ENCODE data around the gene MGLL. TPM values are rescaled to one million over a fixed set of nuclear protein-coding genes. Genes with fewer than 3 reads are reported as not detected.

MGLL gene
- total RNA-seq, 2 experiments from 2014 or later, result 0.28 to 0.38 TPM

- DNase-seq (no peak), ATAC-seq (ENCODE audit: poor library complexity) (no peak)
- intact Hi-C loops (cut with DNase I, micrococcal nuclease), result no loop called here
- no peak overlapping the region for H3K27ac ChIP-seq (ENCODE audit: low read depth in 1 of 2, low read length in 2 of 2)
- H3K4me1 ChIP-seq (ENCODE audit: insufficient read depth, low read length), result no peaks in the 10 kb centered on the region
- ChIA-PET POLR2A (no interaction called here), CTCF (no interaction called here)
- H3K36me3 Mint-ChIP-seq (ENCODE audit: low read depth), result no peaks in the 10 kb centered on the region
- H3K4me3 ChIP-seq (ENCODE audit: low read length), result no peak overlapping the region
- H3K4me3 Mint-ChIP-seq, result no peak overlapping the region
- H3K27me3 ChIP-seq (ENCODE audit: control insufficient read depth in 1 of 2, insufficient read depth in 2 of 2, low read length in 2 of 2), result no peaks in the 10 kb centered on the region
- H3K27me3 Mint-ChIP-seq, result no peaks in the 10 kb centered on the region
- no peaks in the 10 kb centered on the region for H3K4me1 Mint-ChIP-seq (ENCODE audit: low read depth)
- no peaks in the 10 kb centered on the region for H3K9me3 Mint-ChIP-seq
- no peaks in the 10 kb centered on the region for H3K36me3 ChIP-seq (ENCODE audit: insufficient read depth, low read length)
- H3K27ac Mint-ChIP-seq, result no peak overlapping the region
- no peak for TF ChIP-seq CTCF (IDR thresholded peaks at IDR 0.05)
- no peaks in the 10 kb centered on the region for H3K9me3 ChIP-seq (ENCODE audit: control insufficient read depth in 1 of 2, insufficient read depth in 1 of 2, low read length in 2 of 2)
Observed at GRCh38 chr3:127645371-127646015, 176.8 kb downstream of the MGLL start.

GRCh38 chr3:127644641-127645370, 177.5 kb downstream of the MGLL start:
- CTCF ChIA-PET, result no interaction called here
- no peaks in the 10 kb centered on the region for H3K4me1 ChIP-seq (ENCODE audit: insufficient read depth, low read length)
- POLR2A ChIA-PET, result no interaction called here

GRCh38 chr3:127640042-127640355, 182.3 kb downstream of the MGLL start:
- ChIA-PET POLR2A (interaction anchor here (0.6 kb wide), 1 partner anchor 256 kb away, joined by 7 read pairs; no protein-coding TSS in a partner anchor), CTCF (no interaction called here)
- Mint-ChIP-seq H3K36me3 (ENCODE audit: low read depth) (no peaks in the 10 kb centered on the region), H3K9me3 (no peaks in the 10 kb centered on the region), H3K27me3 (no peaks in the 10 kb centered on the region), H3K4me1 (ENCODE audit: low read depth) (peaks cover 10% of the 10 kb centered on the region), H3K4me3 (no peak overlapping the region), H3K27ac (no peak overlapping the region)
- Histone ChIP-seq H3K4me1 (ENCODE audit: insufficient read depth, low read length) (peaks cover 10% of the 10 kb centered on the region), H3K4me3 (ENCODE audit: low read length) (no peak overlapping the region), H3K27ac (ENCODE audit: low read depth in 1 of 2, low read length in 2 of 2) (no peak overlapping the region), H3K9me3 (ENCODE audit: control insufficient read depth in 1 of 2, insufficient read depth in 1 of 2, low read length in 2 of 2) (no peaks in the 10 kb centered on the region), H3K36me3 (ENCODE audit: insufficient read depth, low read length) (no peaks in the 10 kb centered on the region), H3K27me3 (ENCODE audit: control insufficient read depth in 1 of 2, insufficient read depth in 2 of 2, low read length in 2 of 2) (no peaks in the 10 kb centered on the region)
- intact Hi-C loops (cut with DNase I, micrococcal nuclease), result no loop called here
- no peak for DNase-seq
- no peak for TF ChIP-seq CTCF (IDR thresholded peaks at IDR 0.05)
- ATAC-seq (ENCODE audit: poor library complexity), result no peak

More at GRCh38 chr3:127644641-127645370, 177.5 kb downstream of the MGLL start:
- H3K4me3 ChIP-seq (ENCODE audit: low read length), result no peak overlapping the region
- TF ChIP-seq CTCF (IDR thresholded peaks at IDR 0.05), result no peak
- no peak overlapping the region for H3K27ac ChIP-seq (ENCODE audit: low read depth in 1 of 2, low read length in 2 of 2)
- no peaks in the 10 kb centered on the region for H3K27me3 Mint-ChIP-seq
- DNase-seq (no peak), ATAC-seq (ENCODE audit: poor library complexity) (no peak)
- H3K27ac Mint-ChIP-seq, result no peak overlapping the region
- H3K9me3 Mint-ChIP-seq, result no peaks in the 10 kb centered on the region
- H3K36me3 ChIP-seq (ENCODE audit: insufficient read depth, low read length), result no peaks in the 10 kb centered on the region
- H3K27me3 ChIP-seq (ENCODE audit: control insufficient read depth in 1 of 2, insufficient read depth in 2 of 2, low read length in 2 of 2), result no peaks in the 10 kb centered on the region
- no peaks in the 10 kb centered on the region for H3K36me3 Mint-ChIP-seq (ENCODE audit: low read depth)
- H3K9me3 ChIP-seq (ENCODE audit: control insufficient read depth in 1 of 2, insufficient read depth in 1 of 2, low read length in 2 of 2), result no peaks in the 10 kb centered on the region
- H3K4me1 Mint-ChIP-seq (ENCODE audit: low read depth), result no peaks in the 10 kb centered on the region
- intact Hi-C loops (cut with DNase I, micrococcal nuclease), result no loop called here
- H3K4me3 Mint-ChIP-seq, result no peak overlapping the region

Measured in CD4-positive, alpha-beta T cell (primary cell).